Measurements from ENCODE around the gene RPTOR.

RPTOR gene

GRCh38 chr17:80599546-80600305 is 55.1 kb downstream of the RPTOR start:
- no peaks in the 10 kb centered on the region for H3K36me3 ChIP-seq (ENCODE audit: control insufficient read depth, insufficient read depth, low read length)
- no peak overlapping the region for H3K9ac ChIP-seq (ENCODE audit: low read length)
- H3K79me2 ChIP-seq (ENCODE audit: control insufficient read depth, insufficient read depth, low read length), result peaks cover 22% of the 10 kb centered on the region
- H3K4me1 ChIP-seq (ENCODE audit: control insufficient read depth, low read depth, low read length), result no peaks in the 10 kb centered on the region
- no peak overlapping the region for H4K8ac ChIP-seq (ENCODE audit: low read depth, low read length)
- peaks cover 33% of the 10 kb centered on the region for H3K79me1 ChIP-seq (ENCODE audit: low read length)
- H3K27me3 ChIP-seq (ENCODE audit: insufficient read depth, low read length, poor library complexity), result no peaks in the 10 kb centered on the region
- no peak overlapping the region for H3K4me3 ChIP-seq (ENCODE audit: low read length)
- no peak overlapping the region for H2BK120ac ChIP-seq (ENCODE audit: low read depth, low read length)
- H3K56ac ChIP-seq (ENCODE audit: low read length), result peak overlapping the region; percentile 34
- no peak overlapping the region for H2AK5ac ChIP-seq (ENCODE audit: low read length)
- no CpG with 5 or more reads among the region's 8 CpGs for WGBS (ENCODE audit: extremely low coverage, insufficient coverage, low lambda C conversion rate)
- no peak overlapping the region for H3K4ac ChIP-seq (ENCODE audit: low read depth, low read length)
- no peak overlapping the region for H3K18ac ChIP-seq (ENCODE audit: low read length)
- no peak overlapping the region for H3K4me2 ChIP-seq (ENCODE audit: low read length)
- no peak overlapping the region for H3K23ac ChIP-seq (ENCODE audit: low read length)
- no peak overlapping the region for H3K27ac ChIP-seq (ENCODE audit: low read depth, low read length)
- no peak for DNase-seq
- no peak overlapping the region for H4K5ac ChIP-seq (ENCODE audit: low read length)
- H2BK15ac ChIP-seq (replicated peaks; ENCODE audit: low read depth), result no peak overlapping the region
- H2BK5ac ChIP-seq (ENCODE audit: low read length), result no peak overlapping the region

DNA sequence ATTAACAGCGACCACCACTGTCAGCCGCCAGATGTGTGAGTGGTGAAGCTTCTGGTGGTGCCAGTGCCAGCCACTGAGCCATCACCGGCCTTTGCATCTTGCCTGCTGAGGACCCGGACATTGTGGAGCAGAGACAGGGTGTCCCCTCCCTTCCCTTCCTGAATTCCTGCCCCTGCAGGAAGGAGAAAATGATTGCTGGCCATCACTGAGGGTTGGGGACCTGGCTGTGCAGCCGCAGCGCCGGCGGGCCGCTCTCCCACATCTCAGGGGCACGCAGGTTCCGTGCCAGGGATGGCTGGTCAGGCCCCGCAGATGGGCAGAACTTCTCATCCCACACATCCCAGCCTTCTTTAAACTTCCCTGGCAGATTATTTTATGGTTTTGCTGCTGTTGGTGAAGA is 56.5 kb downstream of the RPTOR start:
- H2AK5ac ChIP-seq (ENCODE audit: low read length), result no peak overlapping the region
- no peaks in the 10 kb centered on the region for H3K36me3 ChIP-seq (ENCODE audit: control insufficient read depth, insufficient read depth, low read length)
- no peak overlapping the region for H3K56ac ChIP-seq (ENCODE audit: low read length)

DNA sequence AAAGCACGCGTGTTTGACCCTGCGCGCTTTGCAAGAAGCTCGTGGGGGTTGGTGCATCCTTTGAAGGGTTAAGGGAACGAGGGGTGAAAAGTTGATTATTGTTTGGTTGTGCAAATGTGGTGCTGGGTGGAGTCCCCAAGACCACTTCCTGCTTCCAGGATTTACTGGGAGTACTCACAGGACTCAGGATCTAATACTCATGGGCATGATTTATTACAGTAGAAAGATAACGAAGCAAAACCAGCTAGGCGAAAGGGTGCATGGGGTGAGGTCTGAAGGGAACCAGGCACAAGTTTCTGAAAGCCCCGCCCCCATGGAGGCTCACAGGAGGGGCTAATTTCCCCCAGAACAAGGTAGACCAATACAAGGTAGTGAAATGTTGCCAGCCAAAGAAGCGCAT is 58.8 kb downstream of the RPTOR start:
- H3K79me1 ChIP-seq (ENCODE audit: low read length), result peaks cover 35% of the 10 kb centered on the region
- H4K5ac ChIP-seq (ENCODE audit: low read length), result no peak overlapping the region
- H3K27ac ChIP-seq (ENCODE audit: low read depth, low read length), result no peak overlapping the region
- no peak overlapping the region for H3K4me2 ChIP-seq (ENCODE audit: low read length)
- H2BK15ac ChIP-seq (replicated peaks; ENCODE audit: low read depth), result no peak overlapping the region
- no peak overlapping the region for H3K23ac ChIP-seq (ENCODE audit: low read length)
- H3K4me1 ChIP-seq (ENCODE audit: control insufficient read depth, low read depth, low read length), result peaks cover 3% of the 10 kb centered on the region
- H2BK120ac ChIP-seq (ENCODE audit: low read depth, low read length), result no peak overlapping the region
- no peak overlapping the region for H3K4me3 ChIP-seq (ENCODE audit: low read length)
- no peak overlapping the region for H3K56ac ChIP-seq (ENCODE audit: low read length)
- H4K8ac ChIP-seq (ENCODE audit: low read depth, low read length), result no peak overlapping the region
- H3K18ac ChIP-seq (ENCODE audit: low read length), result no peak overlapping the region
- H3K79me2 ChIP-seq (ENCODE audit: control insufficient read depth, insufficient read depth, low read length), result peaks cover 29% of the 10 kb centered on the region
- H3K9ac ChIP-seq (ENCODE audit: low read length), result no peak overlapping the region
- no peaks in the 10 kb centered on the region for H3K36me3 ChIP-seq (ENCODE audit: control insufficient read depth, insufficient read depth, low read length)
- 100% methylated on average over 1 of the region's 10 CpGs for WGBS (ENCODE audit: extremely low coverage, insufficient coverage, low lambda C conversion rate)
- H2BK5ac ChIP-seq (ENCODE audit: low read length), result no peak overlapping the region
- H3K4ac ChIP-seq (ENCODE audit: low read depth, low read length), result no peak overlapping the region
- H3K27me3 ChIP-seq (ENCODE audit: insufficient read depth, low read length, poor library complexity), result no peaks in the 10 kb centered on the region
- DNase-seq, result no peak
- no peak overlapping the region for H2AK5ac ChIP-seq (ENCODE audit: low read length)

More for the DNA sequence above, 56.5 kb downstream of the RPTOR start:
- Histone ChIP-seq H2BK120ac (ENCODE audit: low read depth, low read length) (no peak overlapping the region), H3K27ac (ENCODE audit: low read depth, low read length) (no peak overlapping the region), H3K4me3 (ENCODE audit: low read length) (no peak overlapping the region), H3K79me1 (ENCODE audit: low read length) (peaks cover 36% of the 10 kb centered on the region), H4K5ac (ENCODE audit: low read length) (no peak overlapping the region), H4K8ac (ENCODE audit: low read depth, low read length) (no peak overlapping the region), H3K9ac (ENCODE audit: low read length) (no peak overlapping the region), H3K4me2 (ENCODE audit: low read length) (no peak overlapping the region), H3K79me2 (ENCODE audit: control insufficient read depth, insufficient read depth, low read length) (peaks cover 31% of the 10 kb centered on the region), H3K23ac (ENCODE audit: low read length) (no peak overlapping the region), H3K4ac (ENCODE audit: low read depth, low read length) (no peak overlapping the region), H3K4me1 (ENCODE audit: control insufficient read depth, low read depth, low read length) (peaks cover 2% of the 10 kb centered on the region), H3K18ac (ENCODE audit: low read length) (no peak overlapping the region), H2BK15ac (replicated peaks; ENCODE audit: low read depth) (no peak overlapping the region), H3K27me3 (ENCODE audit: insufficient read depth, low read length, poor library complexity) (no peaks in the 10 kb centered on the region), H2BK5ac (ENCODE audit: low read length) (no peak overlapping the region)
- WGBS (ENCODE audit: extremely low coverage, insufficient coverage, low lambda C conversion rate), result no CpG with 5 or more reads among the region's 12 CpGs
- DNase-seq, result no peak

- H3K79me2 ChIP-seq (ENCODE audit: control insufficient read depth, insufficient read depth, low read length), result peaks cover 28% of the 10 kb centered on the region
- H3K56ac ChIP-seq (ENCODE audit: low read length), result no peak overlapping the region
- no peak overlapping the region for H3K27ac ChIP-seq (ENCODE audit: low read depth, low read length)
- H3K4me3 ChIP-seq (ENCODE audit: low read length), result no peak overlapping the region
- H3K4ac ChIP-seq (ENCODE audit: low read depth, low read length), result no peak overlapping the region
- no peak overlapping the region for H3K4me2 ChIP-seq (ENCODE audit: low read length)
- H3K36me3 ChIP-seq (ENCODE audit: control insufficient read depth, insufficient read depth, low read length), result no peaks in the 10 kb centered on the region
- H3K79me1 ChIP-seq (ENCODE audit: low read length), result peaks cover 38% of the 10 kb centered on the region
- H2BK15ac ChIP-seq (replicated peaks; ENCODE audit: low read depth), result no peak overlapping the region
- no peak overlapping the region for H4K5ac ChIP-seq (ENCODE audit: low read length)
- H2AK5ac ChIP-seq (ENCODE audit: low read length), result no peak overlapping the region
- no peak overlapping the region for H3K18ac ChIP-seq (ENCODE audit: low read length)
- H2BK5ac ChIP-seq (ENCODE audit: low read length), result no peak overlapping the region
- H3K4me1 ChIP-seq (ENCODE audit: control insufficient read depth, low read depth, low read length), result peaks cover 3% of the 10 kb centered on the region
- WGBS (ENCODE audit: extremely low coverage, insufficient coverage, low lambda C conversion rate), result no CpG with 5 or more reads among the region's 5 CpGs
- DNase-seq, result no peak
- no peak overlapping the region for H3K9ac ChIP-seq (ENCODE audit: low read length)
- no peaks in the 10 kb centered on the region for H3K27me3 ChIP-seq (ENCODE audit: insufficient read depth, low read length, poor library complexity)
- no peak overlapping the region for H2BK120ac ChIP-seq (ENCODE audit: low read depth, low read length)
- H4K8ac ChIP-seq (ENCODE audit: low read depth, low read length), result no peak overlapping the region
- H3K23ac ChIP-seq (ENCODE audit: low read length), result no peak overlapping the region
These were observed 59.5 kb downstream of the RPTOR start for GRCh38 chr17:80604009-80604669.

- H2BK120ac ChIP-seq (ENCODE audit: low read depth, low read length), result no peak overlapping the region
- WGBS (ENCODE audit: extremely low coverage, insufficient coverage, low lambda C conversion rate), result no CpG with 5 or more reads among the region's 7 CpGs
- H2BK5ac ChIP-seq (ENCODE audit: low read length), result no peak overlapping the region
- H3K18ac ChIP-seq (ENCODE audit: low read length), result no peak overlapping the region
- H2BK15ac ChIP-seq (replicated peaks; ENCODE audit: low read depth), result no peak overlapping the region
- no peak overlapping the region for H3K4me3 ChIP-seq (ENCODE audit: low read length)
- no peaks in the 10 kb centered on the region for H3K36me3 ChIP-seq (ENCODE audit: control insufficient read depth, insufficient read depth, low read length)
- no peaks in the 10 kb centered on the region for H3K27me3 ChIP-seq (ENCODE audit: insufficient read depth, low read length, poor library complexity)
- H3K9ac ChIP-seq (ENCODE audit: low read length), result no peak overlapping the region
- H3K4me1 ChIP-seq (ENCODE audit: control insufficient read depth, low read depth, low read length), result peaks cover 3% of the 10 kb centered on the region
- H3K79me1 ChIP-seq (ENCODE audit: low read length), result peaks cover 34% of the 10 kb centered on the region
- no peak overlapping the region for H3K4me2 ChIP-seq (ENCODE audit: low read length)
- no peak overlapping the region for H3K23ac ChIP-seq (ENCODE audit: low read length)
- no peak overlapping the region for H4K5ac ChIP-seq (ENCODE audit: low read length)
- H2AK5ac ChIP-seq (ENCODE audit: low read length), result no peak overlapping the region
- H3K27ac ChIP-seq (ENCODE audit: low read depth, low read length), result no peak overlapping the region
- no peak for DNase-seq
- peaks cover 26% of the 10 kb centered on the region for H3K79me2 ChIP-seq (ENCODE audit: control insufficient read depth, insufficient read depth, low read length)
- H3K4ac ChIP-seq (ENCODE audit: low read depth, low read length), result no peak overlapping the region
- no peak overlapping the region for H3K56ac ChIP-seq (ENCODE audit: low read length)
- H4K8ac ChIP-seq (ENCODE audit: low read depth, low read length), result no peak overlapping the region
These were observed 60.0 kb downstream of the RPTOR start for GRCh38 chr17:80604670-80605010.

Measured in mesendoderm (in vitro differentiated cells).